Skeletal muscle cell (primary cell): ENCODE data around the gene AGXT.
A peak's percentile ranks its signal among the peaks of the same experiment; 100 is the strongest.

ENCODE experiments used
- DNase-seq: peaks from one replicate; pipeline ENCODE4 v3.0.0-alpha.2; 2010; ENCODE audit warnings: low read depth
- H3K4me3 ChIP-seq: 2 replicates; pipeline ENCODE4 v1.5.1; 2011; ENCODE audit warnings: low read depth, mild to moderate bottlenecking, control low read depth, low read length, moderate library complexity

AGXT gene

GRCh38 chr2:240921311-240921994 lies 52.8 kb downstream of the AGXT start:
- no peak overlapping the region for H3K4me3 ChIP-seq
- DNase-seq: peak; percentile 86

- no peak for DNase-seq
- no peak overlapping the region for H3K4me3 ChIP-seq
Measured at GRCh38 chr2:240921995-240922244, 53.3 kb downstream of the AGXT start.

GRCh38 chr2:240922245-240922981 lies 53.8 kb downstream of the AGXT start:
- H3K4me3 ChIP-seq: no peak overlapping the region
- DNase-seq: no peak

GRCh38 chr2:240922982-240923537 lies 54.4 kb downstream of the AGXT start:
- H3K4me3 ChIP-seq: no peak overlapping the region
- no peak for DNase-seq

GRCh38 chr2:240925191-240925567 lies 56.6 kb downstream of the AGXT start:
- no peak for DNase-seq
- H3K4me3 ChIP-seq: no peak overlapping the region

- no peak for DNase-seq
- H3K4me3 ChIP-seq: no peak overlapping the region
Measured at GRCh38 chr2:240925568-240926515, 57.2 kb downstream of the AGXT start.

GRCh38 chr2:240926516-240927389 lies 58.1 kb downstream of the AGXT start:
- no peak for DNase-seq
- H3K4me3 ChIP-seq: no peak overlapping the region

GRCh38 chr2:240927390-240927781 lies 58.8 kb downstream of the AGXT start:
- DNase-seq: no peak
- no peak overlapping the region for H3K4me3 ChIP-seq

GRCh38 chr2:240928476-240929363 lies 60.1 kb downstream of the AGXT start:
- no peak overlapping the region for H3K4me3 ChIP-seq
- DNase-seq: no peak

GRCh38 chr2:240929364-240930095 lies 60.9 kb downstream of the AGXT start:
- H3K4me3 ChIP-seq: no peak overlapping the region
- no peak for DNase-seq
